Measurements from ENCODE around the gene RBP7.
A peak's percentile ranks its signal among the peaks of the same experiment; 100 is the strongest.

The RBP7 gene

GRCh38 chr1:10031461-10031860 lies 34.4 kb downstream of the RBP7 start:
- peak; percentile 45 for DNase-seq (ENCODE audit: low spot score)
- peak overlapping the region; percentile 97 for H3K27ac ChIP-seq
- ChIA-PET CTCF (no interaction called here), POLR2A (ENCODE audit: low non-redundant PET) (no interaction called here)
- TF ChIP-seq CTCF (conservative IDR thresholded peaks at IDR 0.05; ENCODE audit: low read depth): no peak

- DNase-seq (ENCODE audit: low spot score): peak; percentile 98
- ChIA-PET POLR2A (ENCODE audit: low non-redundant PET) (no interaction called here), CTCF (interaction anchor here (0.5 to 0.7 kb wide), 3 partner anchors 14 to 977 kb away, joined by 3 to 4 read pairs (median 3); no protein-coding TSS in a partner anchor)
- peak; percentile 95 for TF ChIP-seq CTCF (conservative IDR thresholded peaks at IDR 0.05; ENCODE audit: low read depth)
- peak within 1 kb of the TSS; percentile 97 for H3K27ac ChIP-seq
Observed at GRCh38 chr1:10032590-10033358, 35.7 kb downstream of the RBP7 start, which contains the start of gene UBE4B. Gene UBE4B, plus strand, starts transcription at chr1:10032958. Its CDS starts 713 bp downstream, at chr1:10033671.

- peak overlapping the region; percentile 97 for H3K27ac ChIP-seq
- no peak for TF ChIP-seq CTCF (conservative IDR thresholded peaks at IDR 0.05; ENCODE audit: low read depth)
- peak; percentile 36 for DNase-seq (ENCODE audit: low spot score)
- ChIA-PET POLR2A (ENCODE audit: low non-redundant PET) (no interaction called here), CTCF (interaction anchor here (0.5 to 1.1 kb wide), 3 partner anchors 13 to 715 kb away, joined by 3 to 4 read pairs (median 3); no protein-coding TSS in a partner anchor)
Observed at GRCh38 chr1:10033359-10033845, 36.4 kb downstream of the RBP7 start.

GRCh38 chr1:10042746-10043145 lies 45.7 kb downstream of the RBP7 start:
- no peak for TF ChIP-seq CTCF (conservative IDR thresholded peaks at IDR 0.05; ENCODE audit: low read depth)
- no peak overlapping the region for H3K27ac ChIP-seq
- no peak for DNase-seq (ENCODE audit: low spot score)
- POLR2A ChIA-PET (ENCODE audit: low non-redundant PET): no interaction called here
- CTCF ChIA-PET: no interaction called here

GRCh38 chr1:10045480-10046355 lies 48.7 kb downstream of the RBP7 start:
- ChIA-PET CTCF (no interaction called here), POLR2A (ENCODE audit: low non-redundant PET) (no interaction called here)
- no peak for TF ChIP-seq CTCF (conservative IDR thresholded peaks at IDR 0.05; ENCODE audit: low read depth)
- peak overlapping the region; percentile 49 for H3K27ac ChIP-seq
- DNase-seq (ENCODE audit: low spot score): no peak

GRCh38 chr1:10046356-10047085 lies 49.5 kb downstream of the RBP7 start:
- TF ChIP-seq CTCF (conservative IDR thresholded peaks at IDR 0.05; ENCODE audit: low read depth): no peak
- ChIA-PET CTCF (interaction anchor here (1.1 to 1.6 kb wide), 2 partner anchors 13 kb away, joined by 3 to 4 read pairs; no protein-coding TSS in a partner anchor), POLR2A (ENCODE audit: low non-redundant PET) (no interaction called here)
- peak overlapping the region; percentile 49 for H3K27ac ChIP-seq
- no peak for DNase-seq (ENCODE audit: low spot score)

Data from RWPE1 (cell line).